K562 (cell line): ENCODE results near the gene DIAPH3. TPM values are rescaled to one million over a fixed set of nuclear protein-coding genes. Genes with fewer than 3 reads are reported as not detected.

Experiments used
- ATAC-seq: fragments of 200-7000 bp; cut with Tn5 transposase; 3 replicates; pipeline ENCODE4 v1.9.1; 2020; ENCODE audit warnings: moderate library complexity
- BruUV-seq: library from RNA; stranded (reverse); fragments of 400-500 nt; replicated peaks from 2 replicates; lab custom pipeline; 2021; lab: Mats Ljungman, UMichigan
- CTCF ChIA-PET: fragments of 300-600 bp; formaldehyde crosslinking; extraction: SDS; loops from one replicate; lab custom pipeline; 2021; ENCODE audit warnings: low intra/inter-chr PET ratio; lab: Yijun Ruan, JAX
- POLR2A ChIA-PET: fragments of 300-600, 350-650 bp; sonication (Branson Sonifier 250); formaldehyde crosslinking; extraction: SDS; loops from one replicate; lab custom pipeline; 2021; ENCODE audit warnings: antibody characterized with exemption, inconsistent platforms; lab: Yijun Ruan, JAX
- DNase-seq, 4 experiments: peaks; one replicate each; pipeline versions ENCODE4 v3.0.0 to v3.0.0-alpha.2; 2011 to 2018; ENCODE audit warnings: low spot score in 3 of 4, mixed read lengths in 3 of 4; ENCODE audit errors: extremely low read depth in 1 of 4
- FAIRE-seq: peaks from 2 replicates; lab custom pipeline; 2011; peaks lifted over from hg19 to GRCh38; lab: Jason Lieb, UNC
- H2AFZ ChIP-seq: 2 replicates; pipeline ENCODE4 v1.6.0; 2011; ENCODE audit warnings: low read depth, low read length, control low read depth, inconsistent platforms
- H3K27ac ChIP-seq: fragments of 200-600 bp; 3 replicates; pipeline ENCODE4 v1.8.0; 2011; ENCODE audit warnings: low read depth, mild to moderate bottlenecking, control low read depth, inconsistent platforms, low read length, moderate library complexity, mixed read lengths; ENCODE audit errors: extremely low read depth
- H3K27me3 ChIP-seq, 2 experiments: fragments of 300-600 bp in 1 of 2; 2 replicates in 1 of 2; 3 replicates in 1 of 2; pipeline versions ENCODE4 v1.6.0 to v1.8.0; 2011; ENCODE audit warnings: inconsistent platforms in 2 of 2, low read length in 2 of 2, mild to moderate bottlenecking in 1 of 2, mixed read lengths in 1 of 2, moderate library complexity in 1 of 2; ENCODE audit not compliant: control insufficient read depth in 2 of 2, insufficient read depth in 2 of 2
- H3K36me3 ChIP-seq: fragments of 300-600 bp; 3 replicates; pipeline ENCODE4 v1.8.0; 2011; ENCODE audit warnings: mild to moderate bottlenecking, low read length, inconsistent platforms; ENCODE audit not compliant: control insufficient read depth, insufficient read depth
- H3K4me1 ChIP-seq, 2 experiments: fragments of 200-600 bp in 1 of 2; replicated peaks in 1 of 2; 2 replicates in 1 of 2; 3 replicates in 1 of 2; pipeline versions ENCODE4 v1.5.1 to v1.8.0; 2011; ENCODE audit warnings: inconsistent platforms in 2 of 2, low read length in 2 of 2, mild to moderate bottlenecking in 1 of 2, mixed read lengths in 1 of 2, moderate library complexity in 1 of 2; ENCODE audit not compliant: control insufficient read depth in 2 of 2, insufficient read depth in 2 of 2
- H3K4me2 ChIP-seq: 2 replicates; pipeline ENCODE4 v1.6.1; 2011; ENCODE audit warnings: low read length, control low read depth, inconsistent platforms, mixed read lengths; ENCODE audit not compliant: insufficient read depth
- H3K4me3 ChIP-seq: fragments of 200-600 bp; sonication (generic), shearing (Covaris generic); 2 replicates; pipeline ENCODE4 v1.5.1; 2016; ENCODE audit warnings: control low read depth, inconsistent platforms
- H3K79me2 ChIP-seq: fragments of 200-600 bp; 3 replicates; pipeline ENCODE4 v1.8.0; 2011; ENCODE audit warnings: low read length, inconsistent platforms; ENCODE audit not compliant: control insufficient read depth, insufficient read depth
- H3K9ac ChIP-seq, 2 experiments: 2 replicates each; pipeline versions ENCODE4 v1.6.0 to v1.6.1; 2011; ENCODE audit warnings: low read depth in 2 of 2, low read length in 2 of 2, control low read depth in 1 of 2, inconsistent platforms in 1 of 2, mild to moderate bottlenecking in 1 of 2, mixed read lengths in 1 of 2; ENCODE audit not compliant: insufficient read depth in 1 of 2
- H3K9me1 ChIP-seq: one replicate; pipeline ENCODE4 v1.6.0; 2011; ENCODE audit warnings: inconsistent platforms, mild to moderate bottlenecking, low read length, moderate library complexity; ENCODE audit not compliant: control insufficient read depth, insufficient read depth
- H3K9me3 ChIP-seq: replicated peaks from 2 replicates; pipeline ENCODE4 v1.5.1; 2011; ENCODE audit warnings: low read depth, low read length, inconsistent platforms; ENCODE audit not compliant: control insufficient read depth, insufficient read depth
- H4K20me1 ChIP-seq: replicated peaks from 2 replicates; pipeline ENCODE4 v1.6.1; 2011; ENCODE audit warnings: low read length, inconsistent platforms, mixed read lengths; ENCODE audit not compliant: control insufficient read depth, insufficient read depth
- E2F3 ChIP-seq: fragments of 250-450 bp; sonication (Bioruptor Pico); IDR thresholded peaks from 2 replicates; pipeline ENCODE4 v1.4.0; 2020; ENCODE audit warnings: mild to moderate bottlenecking
- MBD1 ChIP-seq: fragments of 250-450 bp; sonication (Bioruptor Pico); IDR thresholded peaks from 2 replicates; pipeline ENCODE4 v1.8.0; 2022; ENCODE audit warnings: inconsistent platforms
- NCOR1 ChIP-seq: fragments of 450-650 bp; IDR thresholded peaks from 2 replicates; pipeline ENCODE4 v1.6.1; 2016; ENCODE audit warnings: mild to moderate bottlenecking, moderate library complexity
- NONO ChIP-seq, 2 experiments: fragments of 200-400 bp in 1 of 2; fragments of 450-650 bp in 1 of 2; formaldehyde crosslinking in 1 of 2; IDR thresholded peaks; 2 replicates each; pipeline ENCODE4 v1.6.1; 2017; ENCODE audit warnings: low read depth in 2 of 2, mild to moderate bottlenecking in 2 of 2, moderate library complexity in 2 of 2, low read length in 1 of 2
- SMAD4 ChIP-seq: fragments of 250-450 bp; sonication (Bioruptor Pico); conservative IDR thresholded peaks from 2 replicates; pipeline ENCODE4 v1.8.0; 2021; ENCODE audit warnings: inconsistent platforms, mild to moderate bottlenecking, moderate library complexity
- TFAP4 ChIP-seq: sonication (generic); formaldehyde crosslinking; IDR thresholded peaks from 2 replicates; pipeline ENCODE4 v1.8.0; 2022; ENCODE audit warnings: missing genetic modification reagents, mild to moderate bottlenecking, moderate library complexity, borderline replicate concordance
- XRCC3 ChIP-seq: fragments of 450-650 bp; IDR thresholded peaks from 2 replicates; pipeline ENCODE4 v1.6.1; 2017; ENCODE audit warnings: mild to moderate bottlenecking, moderate library complexity
- ZNF507 ChIP-seq: conservative IDR thresholded peaks from 2 replicates; pipeline ENCODE4 v1.6.1; 2017; ENCODE audit warnings: missing genetic modification characterization, missing compliant biosample characterization
- WGBS: fragments of 100-300 bp; shearing (Covaris generic); methylation state at CpG from one replicate; pipeline ENCODE4 v1.1.6; 2016; ENCODE audit warnings: low coverage, mixed read lengths; ENCODE audit not compliant: insufficient coverage; ENCODE audit errors: missing lambda C conversion rate; 5-methylcytosine and 5-hydroxymethylcytosine counted together
- in situ Hi-C: fragments of 300-500 bp; cut with MboI; formaldehyde crosslinking; loops from 4 replicates; pipeline ENCODE4 v1.15.0; 2018; ENCODE audit warnings: inconsistent platforms, mixed read lengths
- intact Hi-C: fragments of 100-400 bp; cut with micrococcal nuclease; formaldehyde crosslinking; loops from 2 replicates; pipeline ENCODE4 v1.14.2; 2022
- polyA plus RNA-seq, 8 experiments: library from polyadenylated mRNA; depleted of rRNA in 4 of 8; stranded (reverse) in 5 of 8; unstranded in 3 of 8; fragments of >200 nt; fragmentation: Nextera tagmentation in 2 of 8; fragmentation: Illumina TruSeq in 1 of 8; extraction: Ambion mirVana in 2 of 8; extraction: Trizol in 1 of 8; gene quantifications; 2 replicates each; pipeline versions ENCODE4 v1.2.1 to v1.2.3, GENCODE V29; 2011 to 2014; ENCODE audit warnings: inconsistent platforms in 1 of 8, missing spikeins in 1 of 8
- total RNA-seq, 7 experiments: library from RNA; depleted of rRNA in 6 of 7; stranded (reverse); fragments of >200 nt in 6 of 7; fragmentation: Illumina TruSeq in 2 of 7; extraction: Trizol in 2 of 7; gene quantifications; 2 replicates each; pipeline versions ENCODE4 v1.2.1 to v1.2.3, GENCODE V29; 2011 to 2021; ENCODE audit warnings: low replicate concordance in 1 of 7

The DIAPH3 gene
- total and polyA plus RNA-seq, 9 of the 15 experiments (the other 6 are each of a cell fraction or from before 2014, with no cell fraction given): 9.0 to 18.7 (median 14.7) TPM

- no peak overlapping the region for H3K9ac ChIP-seq
- ATAC-seq: no peak
- H3K79me2 ChIP-seq: no peaks in the 10 kb centered on the region
- H2AFZ ChIP-seq: no peak overlapping the region
- no peaks in the 10 kb centered on the region for H3K4me1 ChIP-seq
- no peaks in the 10 kb centered on the region for H3K9me1 ChIP-seq
- no TSS peak for BruUV-seq
- H4K20me1 ChIP-seq: no peaks in the 10 kb centered on the region
- WGBS: 63% methylated on average over 1 of the region's 1 CpG
- CTCF ChIA-PET: no interaction called here
- H3K27ac ChIP-seq: no peak overlapping the region
- TF ChIP-seq TFAP4 (CRISPR knock-in tag): no peak
- TF ChIP-seq MBD1 (CRISPR knock-in tag): no peak
- TF ChIP-seq SMAD4: no peak
- TF ChIP-seq NONO (IDR thresholded peaks at IDR 0.05; ENCODE audit: low read depth in 2 of 2, low read length in 1 of 2): no peak
- TF ChIP-seq ZNF507 (tag): no peak
- TF ChIP-seq E2F3: no peak
- no peak for TF ChIP-seq NCOR1
- no peak for TF ChIP-seq XRCC3
- in situ Hi-C loops (no loop called here), intact Hi-C loops (no loop called here)
- no peaks in the 10 kb centered on the region for H3K36me3 ChIP-seq
- POLR2A ChIA-PET: no interaction called here
- FAIRE-seq: no peak
- H3K4me3 ChIP-seq: no peak overlapping the region
- H3K27me3 ChIP-seq: no peaks in the 10 kb centered on the region
- no peak overlapping the region for H3K4me2 ChIP-seq
- DNase-seq: no peak
- H3K9me3 ChIP-seq: no peaks in the 10 kb centered on the region
Measured at GRCh38 chr13:59890054-59890453, 273.7 kb downstream of the DIAPH3 start.
